NCI-H2107 treated with DMSO at 0.1 percent for 48 hours (cell line): ENCODE data around the gene TIGD3.

Source experiments
- DNase-seq: peaks from one replicate; lab custom pipeline; 2025; ENCODE audit not compliant: unreplicated experiment; lab: John Stamatoyannopoulos, UW

TIGD3 gene

DNA sequence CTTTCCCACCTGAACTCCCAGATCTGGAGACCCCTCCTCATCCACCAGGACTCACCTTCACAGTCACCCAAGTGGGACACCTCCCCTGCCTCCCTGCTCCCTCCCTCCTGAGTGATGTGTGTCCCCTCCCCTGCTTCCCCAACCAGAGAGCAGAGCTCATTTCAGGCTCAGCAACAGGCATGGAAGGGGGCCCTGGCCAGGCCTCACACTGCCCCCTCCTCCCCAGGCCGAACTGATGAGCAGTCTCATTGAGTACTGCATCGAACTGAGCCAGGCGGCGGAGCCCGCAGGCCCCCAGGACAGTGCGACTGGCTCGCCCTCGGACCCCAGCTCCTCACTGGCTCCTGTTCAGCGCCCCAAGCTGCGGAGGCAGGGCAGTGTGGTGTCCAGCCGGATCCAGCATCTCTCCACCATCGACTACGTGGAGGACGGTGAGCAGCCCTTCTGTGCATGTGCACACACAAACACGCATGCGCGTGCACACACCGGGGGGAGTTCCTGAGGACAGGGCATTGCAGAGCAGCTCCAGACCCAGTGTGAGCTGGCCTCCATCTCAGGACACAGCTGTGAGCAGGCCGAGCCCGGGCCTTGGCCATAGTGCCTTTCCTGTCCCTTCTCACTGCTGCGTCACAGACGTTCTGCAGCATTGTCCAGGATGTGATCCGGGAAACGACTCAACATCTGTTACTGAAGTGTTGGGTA lies 50.2 kb downstream of the TIGD3 start:
- no peak for DNase-seq
